GM18505 (cell line): ENCODE results near the gene ACP7.
"Not testable (repeated sequence)": the region's sequence is repeated elsewhere in the genome, so short reads cannot be mapped to it uniquely, and the experiment has no call there.

Experiments used
- ATAC-seq: cut with Tn5 transposase; IDR thresholded peaks from one replicate; pipeline ENCODE4 v1.9.1; 2021; ENCODE audit not compliant: unreplicated experiment
- POLR2A ChIP-seq: IDR thresholded peaks from 4 replicates; pipeline ENCODE4 v1.6.1; 2011; ENCODE audit warnings: borderline replicate concordance; ENCODE audit not compliant: insufficient read depth, insufficient read length; ENCODE audit errors: extremely low read depth

ACP7 gene

GRCh38 chr19:39104186-39104596 is 20.0 kb downstream of the ACP7 start:
- no peak for TF ChIP-seq POLR2A
- ATAC-seq: no peak

- no peak for TF ChIP-seq POLR2A
- no peak for ATAC-seq
Measured at GRCh38 chr19:39106194-39106593, 22.0 kb downstream of the ACP7 start.

- no peak for TF ChIP-seq POLR2A
- ATAC-seq: no peak
Measured at GRCh38 chr19:39109641-39110040, 25.5 kb downstream of the ACP7 start.

GRCh38 chr19:39110263-39110967 is 26.2 kb downstream of the ACP7 start:
- TF ChIP-seq POLR2A: no peak
- ATAC-seq: no peak

- TF ChIP-seq POLR2A: no peak
- no peak for ATAC-seq
Measured at GRCh38 chr19:39111593-39112199, 27.5 kb downstream of the ACP7 start.

- TF ChIP-seq POLR2A: no peak
- ATAC-seq: no peak
Measured at GRCh38 chr19:39112338-39112890, 28.2 kb downstream of the ACP7 start.

- no peak for ATAC-seq
- TF ChIP-seq POLR2A: no peak
Measured at GRCh38 chr19:39113199-39113598, 29.0 kb downstream of the ACP7 start.

GRCh38 chr19:39115105-39115847 is 31.1 kb downstream of the ACP7 start:
- TF ChIP-seq POLR2A: no peak
- ATAC-seq: no peak

- not testable (repeated sequence) for ATAC-seq
Measured at GRCh38 chr19:39117023-39117422, 32.9 kb downstream of the ACP7 start.

GRCh38 chr19:39119830-39120229 is 35.7 kb downstream of the ACP7 start:
- TF ChIP-seq POLR2A: no peak
- no peak for ATAC-seq

GRCh38 chr19:39122934-39123731 is 39.0 kb downstream of the ACP7 start:
- no peak for ATAC-seq
- TF ChIP-seq POLR2A: no peak

- no peak for TF ChIP-seq POLR2A
- ATAC-seq: no peak
Measured at GRCh38 chr19:39124136-39124764, 40.1 kb downstream of the ACP7 start.

- no peak for ATAC-seq
- TF ChIP-seq POLR2A: no peak
Measured at GRCh38 chr19:39125199-39125553, 41.0 kb downstream of the ACP7 start.
